Measurements from ENCODE around the gene SORCS2. TPM values are rescaled to one million over a fixed set of nuclear protein-coding genes. Genes with fewer than 3 reads are reported as not detected.

Gene SORCS2
- total RNA-seq, 4 donors from 2014 or later, result 0.19 to 0.85 (median 0.66) TPM

DNA sequence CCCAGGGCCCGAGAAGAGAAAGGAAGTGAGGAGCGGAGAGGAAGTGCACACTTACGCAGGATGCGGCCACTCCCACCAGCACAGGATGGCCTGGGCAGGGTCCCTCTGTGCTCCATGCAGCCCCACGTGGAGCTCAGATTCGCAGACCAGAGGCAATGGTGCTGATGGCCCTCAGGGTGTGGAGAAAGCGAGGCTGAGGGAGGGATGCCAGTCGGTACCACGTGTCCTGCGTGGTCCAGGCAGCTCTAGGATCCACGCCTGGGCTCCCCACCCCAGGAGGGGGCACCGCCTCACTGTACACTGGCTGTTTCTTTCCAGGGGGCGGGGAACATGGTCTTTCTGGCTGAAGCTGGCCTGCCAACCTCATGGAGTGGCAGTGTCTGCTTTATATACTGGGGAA, 505.5 kb downstream of the SORCS2 start:
- TF ChIP-seq, protein P1, sequence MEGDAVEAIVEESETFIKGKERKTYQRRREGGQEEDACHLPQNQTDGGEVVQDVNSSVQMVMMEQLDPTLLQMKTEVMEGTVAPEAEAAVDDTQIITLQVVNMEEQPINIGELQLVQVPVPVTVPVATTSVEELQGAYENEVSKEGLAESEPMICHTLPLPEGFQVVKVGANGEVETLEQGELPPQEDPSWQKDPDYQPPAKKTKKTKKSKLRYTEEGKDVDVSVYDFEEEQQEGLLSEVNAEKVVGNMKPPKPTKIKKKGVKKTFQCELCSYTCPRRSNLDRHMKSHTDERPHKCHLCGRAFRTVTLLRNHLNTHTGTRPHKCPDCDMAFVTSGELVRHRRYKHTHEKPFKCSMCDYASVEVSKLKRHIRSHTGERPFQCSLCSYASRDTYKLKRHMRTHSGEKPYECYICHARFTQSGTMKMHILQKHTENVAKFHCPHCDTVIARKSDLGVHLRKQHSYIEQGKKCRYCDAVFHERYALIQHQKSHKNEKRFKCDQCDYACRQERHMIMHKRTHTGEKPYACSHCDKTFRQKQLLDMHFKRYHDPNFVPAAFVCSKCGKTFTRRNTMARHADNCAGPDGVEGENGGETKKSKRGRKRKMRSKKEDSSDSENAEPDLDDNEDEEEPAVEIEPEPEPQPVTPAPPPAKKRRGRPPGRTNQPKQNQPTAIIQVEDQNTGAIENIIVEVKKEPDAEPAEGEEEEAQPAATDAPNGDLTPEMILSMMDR (IDR thresholded peaks at IDR 0.05; ENCODE audit: low read depth), result no peak

- TF ChIP-seq, protein P1 (IDR thresholded peaks at IDR 0.05; ENCODE audit: low read depth), result no peak
Observed at GRCh38 chr4:7698584-7698983, 506.2 kb downstream of the SORCS2 start.

DNA sequence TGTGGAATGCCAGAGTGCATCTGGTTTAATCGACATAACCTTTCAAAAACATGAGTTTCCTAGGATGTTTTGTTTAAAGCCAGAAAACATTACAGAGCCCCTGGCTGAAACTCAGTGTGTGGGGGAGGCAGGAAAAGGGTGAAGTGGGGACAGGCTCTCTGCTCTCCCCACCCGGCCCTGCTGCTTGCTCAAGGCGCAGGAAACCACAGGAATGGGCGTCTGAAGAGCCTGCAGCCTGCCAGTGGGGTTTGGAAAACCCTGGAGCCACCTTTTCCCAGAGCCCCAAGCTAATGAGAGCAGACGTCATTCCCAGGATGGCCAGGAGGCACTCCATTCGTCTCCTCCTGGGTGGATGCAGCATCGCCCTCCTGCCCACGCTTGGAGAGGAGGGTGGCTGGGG, 506.7 kb downstream of the SORCS2 start:
- TF ChIP-seq, protein P1 (IDR thresholded peaks at IDR 0.05; ENCODE audit: low read depth), result no peak

- TF ChIP-seq, protein P1 (IDR thresholded peaks at IDR 0.05; ENCODE audit: low read depth), result no peak
Observed at GRCh38 chr4:7699825-7700224, 507.5 kb downstream of the SORCS2 start.

GRCh38 chr4:7700665-7701064, 508.3 kb downstream of the SORCS2 start:
- TF ChIP-seq, protein P1 (IDR thresholded peaks at IDR 0.05; ENCODE audit: low read depth), result no peak

DNA sequence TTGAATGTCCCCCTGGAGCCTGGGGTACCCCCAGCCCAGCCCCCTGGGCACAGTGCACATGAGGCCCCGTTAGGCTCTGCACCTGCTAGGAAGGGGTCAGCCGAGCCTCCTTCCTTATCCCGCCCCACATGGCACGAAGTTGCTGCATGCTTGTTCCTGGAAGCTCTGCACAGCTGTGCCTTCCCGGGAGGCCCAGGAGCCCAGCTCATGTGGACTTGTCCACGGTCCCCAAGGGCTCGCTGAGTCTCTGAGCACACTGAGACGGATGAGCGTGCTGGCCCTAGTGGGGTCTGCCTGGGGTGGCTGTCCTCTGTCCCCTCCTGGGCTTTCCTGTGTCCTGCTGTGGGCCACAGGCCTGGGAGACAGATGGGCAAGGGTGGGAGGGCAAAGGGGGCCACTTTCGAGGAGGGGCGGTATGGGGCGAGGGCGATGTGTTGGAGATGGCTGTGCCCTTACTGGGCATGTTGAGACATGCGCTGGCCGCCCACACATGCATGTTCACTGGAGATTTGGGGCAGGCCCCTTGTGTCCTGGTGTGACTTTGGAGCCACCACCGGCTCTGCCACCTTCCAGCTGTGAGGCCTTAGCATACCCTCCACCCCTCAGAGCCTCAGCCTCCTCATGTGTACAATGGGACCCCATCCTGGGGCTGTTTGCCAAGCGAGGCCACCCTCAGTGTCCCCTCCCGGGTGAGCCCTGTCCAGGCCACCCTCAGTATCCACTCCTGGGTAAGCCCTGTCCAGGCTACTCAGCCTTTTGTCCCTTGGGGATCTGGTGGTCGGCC, 509.7 kb downstream of the SORCS2 start:
- TF ChIP-seq, protein P1 (IDR thresholded peaks at IDR 0.05; ENCODE audit: low read depth), result no peak

DNA sequence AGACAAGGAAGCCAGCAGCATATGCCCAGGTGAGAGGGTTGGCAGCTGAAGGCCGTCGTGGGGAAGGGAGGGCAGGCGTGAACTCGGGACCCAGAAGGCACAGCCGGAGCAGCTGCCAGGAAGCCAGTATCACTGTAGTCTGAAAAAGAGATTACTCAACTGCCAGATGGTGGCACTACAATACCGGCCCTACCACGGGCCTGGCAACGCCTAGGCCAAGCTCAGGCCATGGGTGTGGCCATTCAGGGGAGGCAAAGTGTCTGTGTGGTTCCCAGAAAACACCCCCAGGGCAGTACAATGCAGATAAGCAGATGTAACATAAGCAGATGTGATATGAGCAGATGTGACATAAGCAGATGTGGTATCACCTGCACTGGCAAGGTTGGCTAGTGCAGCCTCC, 511.4 kb downstream of the SORCS2 start:
- TF ChIP-seq, protein P1 (IDR thresholded peaks at IDR 0.05; ENCODE audit: low read depth), result no peak
